Esophagus squamous epithelium (tissue), 5 donors: ENCODE measurements around the gene SH3PXD2A. TPM values are rescaled to one million over a fixed set of nuclear protein-coding genes. Genes with fewer than 3 reads are reported as not detected.

Experiments used
- DNase-seq: peaks from one replicate; lab custom pipeline; 2025; lab: John Stamatoyannopoulos, UW
- H3K27ac ChIP-seq, 4 donors: fragments of 200-600 bp; sonication (generic); one replicate each; pipeline ENCODE4 v1.5.1; 2016 to 2019; ENCODE audit warnings: mild to moderate bottlenecking in 1 of 4
- H3K27me3 ChIP-seq, 4 donors: fragments of 200-600 bp; sonication (generic); 1 replicate in 3 of 4; 2 replicates in 1 of 4; pipeline versions ENCODE4 v1.5.1 to v1.6.0; 2017 to 2021; ENCODE audit warnings: antibody characterized with exemption in 1 of 4
- H3K36me3 ChIP-seq, 3 donors: fragments of 200-600 bp; sonication (generic); one replicate each; pipeline ENCODE4 v1.5.1; 2016 to 2019
- H3K4me1 ChIP-seq, 3 donors: fragments of 200-600 bp; sonication (generic); one replicate each; pipeline ENCODE4 v1.5.1; 2017 to 2019
- H3K4me3 ChIP-seq, 4 donors: fragments of 200-600 bp; sonication (generic); 1 replicate in 3 of 4; 2 replicates in 1 of 4; pipeline ENCODE4 v1.5.1; 2016 to 2019; ENCODE audit warnings: mild to moderate bottlenecking in 2 of 4, moderate library complexity in 1 of 4
- H3K9me3 ChIP-seq, 3 donors: fragments of 200-600 bp; sonication (generic); one replicate each; pipeline ENCODE4 v1.5.1; 2016 to 2019
- POLR2A ChIP-seq, 4 donors: fragments of 450-650 bp; IDR thresholded peaks; one replicate each; pipeline ENCODE4 v1.6.1; 2017; ENCODE audit warnings: antibody characterized with exemption in 4 of 4, mild to moderate bottlenecking in 4 of 4, moderate library complexity in 3 of 4
- WGBS, 2 donors: methylation state at CpG; one replicate each; pipeline ENCODE4 v1.1.5; 2018; 5-methylcytosine and 5-hydroxymethylcytosine counted together
- intact Hi-C: fragments of 100-400 bp; cut with DNase I; formaldehyde crosslinking; loops from one replicate; pipeline ENCODE4 v1.15.0; 2022
- total RNA-seq, 4 donors: library from RNA; depleted of rRNA; stranded (reverse); fragments of >200 nt; gene quantifications; one replicate each; pipeline ENCODE4 v1.1.0, GENCODE V29; 2016
- TF ChIP-seq, protein P1 (sequence below), 6 experiments: fragments of 450-650 bp in 4 of 6; fragments of 200-600 bp in 2 of 6; sonication (generic) in 2 of 6; IDR thresholded peaks; one replicate each; pipeline ENCODE4 v1.5.1; 2016 to 2019; ENCODE audit warnings: antibody characterized with exemption in 6 of 6, mild to moderate bottlenecking in 4 of 6, moderate library complexity in 4 of 6
- donor health status: DM: yes; HTN: yes; CAD: no.

SH3PXD2A gene
- total RNA-seq, 4 donors from 2014 or later, result 25.1 to 57.8 (median 42.7) TPM

DNA sequence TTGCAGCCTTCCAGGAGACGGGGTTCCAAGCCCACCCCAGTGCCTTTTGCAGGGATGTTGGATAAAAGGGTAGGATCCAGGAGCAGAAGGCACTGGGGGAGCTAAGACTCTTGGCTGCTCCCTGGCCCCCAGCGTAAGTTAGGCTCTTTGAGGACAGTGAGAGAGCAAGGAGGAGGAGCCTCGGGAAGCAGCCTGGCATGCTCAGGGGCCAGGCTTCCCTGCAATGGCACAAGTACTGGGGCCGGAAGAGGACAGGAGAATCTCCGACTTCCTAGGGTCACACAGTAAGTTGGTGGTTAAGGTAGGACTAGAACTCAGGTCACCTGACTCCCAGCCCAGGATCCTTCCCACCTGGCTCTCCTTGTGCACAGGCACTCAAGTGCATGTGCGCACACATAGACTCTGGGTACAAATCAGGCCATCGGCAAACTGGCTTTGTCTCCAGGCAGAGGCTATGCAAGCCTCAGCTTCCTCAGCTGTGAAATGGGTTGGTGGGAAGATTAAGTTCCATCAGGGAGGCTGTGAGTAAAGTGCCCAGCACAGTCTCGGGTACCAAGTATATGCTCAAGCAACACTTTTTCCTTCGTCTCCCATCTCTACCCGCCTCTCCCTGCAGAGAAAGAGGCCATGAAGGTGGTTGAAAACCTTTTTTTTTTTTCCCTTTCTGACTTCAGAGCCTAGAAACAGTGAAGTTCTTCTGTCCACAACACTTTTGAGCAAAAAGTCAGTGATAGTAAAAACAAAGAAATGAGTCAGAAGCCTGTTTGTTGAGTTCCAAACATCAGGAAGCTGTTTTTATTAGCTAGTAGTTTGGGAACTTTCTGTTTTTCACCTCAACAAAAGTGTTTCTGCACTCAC lies 282.8 kb downstream of the SH3PXD2A start:
- TF ChIP-seq, protein P1, sequence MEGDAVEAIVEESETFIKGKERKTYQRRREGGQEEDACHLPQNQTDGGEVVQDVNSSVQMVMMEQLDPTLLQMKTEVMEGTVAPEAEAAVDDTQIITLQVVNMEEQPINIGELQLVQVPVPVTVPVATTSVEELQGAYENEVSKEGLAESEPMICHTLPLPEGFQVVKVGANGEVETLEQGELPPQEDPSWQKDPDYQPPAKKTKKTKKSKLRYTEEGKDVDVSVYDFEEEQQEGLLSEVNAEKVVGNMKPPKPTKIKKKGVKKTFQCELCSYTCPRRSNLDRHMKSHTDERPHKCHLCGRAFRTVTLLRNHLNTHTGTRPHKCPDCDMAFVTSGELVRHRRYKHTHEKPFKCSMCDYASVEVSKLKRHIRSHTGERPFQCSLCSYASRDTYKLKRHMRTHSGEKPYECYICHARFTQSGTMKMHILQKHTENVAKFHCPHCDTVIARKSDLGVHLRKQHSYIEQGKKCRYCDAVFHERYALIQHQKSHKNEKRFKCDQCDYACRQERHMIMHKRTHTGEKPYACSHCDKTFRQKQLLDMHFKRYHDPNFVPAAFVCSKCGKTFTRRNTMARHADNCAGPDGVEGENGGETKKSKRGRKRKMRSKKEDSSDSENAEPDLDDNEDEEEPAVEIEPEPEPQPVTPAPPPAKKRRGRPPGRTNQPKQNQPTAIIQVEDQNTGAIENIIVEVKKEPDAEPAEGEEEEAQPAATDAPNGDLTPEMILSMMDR (IDR thresholded peaks at IDR 0.05), result no peak
- TF ChIP-seq POLR2A (IDR thresholded peaks at IDR 0.05), result no peak
- Histone ChIP-seq H3K36me3 (no peaks in the 10 kb centered on the region), H3K27me3 (peaks cover 0 to 14% (median 0%) of the 10 kb centered on the region in 4 donors), H3K4me1 (no peaks in the 10 kb centered on the region), H3K4me3 (no peak overlapping the region), H3K9me3 (no peaks in the 10 kb centered on the region), H3K27ac (no peak overlapping the region)
- intact Hi-C loops, result no loop called here
- WGBS, 2 donors, result 91 to 95% methylated on average over 4 to 5 of the region's 10 CpGs
- no peak for DNase-seq

DNA sequence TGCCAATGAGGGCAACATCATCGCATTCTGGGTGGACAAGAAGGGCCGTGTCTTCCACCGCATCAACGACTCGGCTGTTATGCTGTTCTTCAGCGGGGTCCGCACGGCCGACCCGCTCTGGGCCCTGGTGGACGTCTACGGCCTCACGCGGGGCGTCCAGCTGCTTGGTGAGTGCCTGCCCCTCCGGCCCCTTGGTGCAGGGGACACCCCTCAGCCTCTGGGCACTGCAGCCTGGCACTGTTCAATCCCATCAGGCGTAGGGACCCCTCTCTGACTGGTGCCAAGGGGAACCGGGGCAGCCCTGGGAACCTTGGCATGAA lies 283.8 kb downstream of the SH3PXD2A start:
- WGBS, 2 donors, result 89% methylated on average over 18 of the region's 18 CpGs; no CpG with 5 or more reads in 1 of the 2 donors
- intact Hi-C loops, result no loop called here
- no peak for DNase-seq
- Histone ChIP-seq H3K4me1 (no peaks in the 10 kb centered on the region), H3K9me3 (no peaks in the 10 kb centered on the region), H3K27me3 (peaks cover 0 to 9% (median 0%) of the 10 kb centered on the region in 4 donors), H3K36me3 (no peaks in the 10 kb centered on the region), H3K4me3 (no peak overlapping the region), H3K27ac (no peak overlapping the region)
- no peak for TF ChIP-seq POLR2A (IDR thresholded peaks at IDR 0.05)
- TF ChIP-seq, protein P1 (IDR thresholded peaks at IDR 0.05), result no peak

DNA sequence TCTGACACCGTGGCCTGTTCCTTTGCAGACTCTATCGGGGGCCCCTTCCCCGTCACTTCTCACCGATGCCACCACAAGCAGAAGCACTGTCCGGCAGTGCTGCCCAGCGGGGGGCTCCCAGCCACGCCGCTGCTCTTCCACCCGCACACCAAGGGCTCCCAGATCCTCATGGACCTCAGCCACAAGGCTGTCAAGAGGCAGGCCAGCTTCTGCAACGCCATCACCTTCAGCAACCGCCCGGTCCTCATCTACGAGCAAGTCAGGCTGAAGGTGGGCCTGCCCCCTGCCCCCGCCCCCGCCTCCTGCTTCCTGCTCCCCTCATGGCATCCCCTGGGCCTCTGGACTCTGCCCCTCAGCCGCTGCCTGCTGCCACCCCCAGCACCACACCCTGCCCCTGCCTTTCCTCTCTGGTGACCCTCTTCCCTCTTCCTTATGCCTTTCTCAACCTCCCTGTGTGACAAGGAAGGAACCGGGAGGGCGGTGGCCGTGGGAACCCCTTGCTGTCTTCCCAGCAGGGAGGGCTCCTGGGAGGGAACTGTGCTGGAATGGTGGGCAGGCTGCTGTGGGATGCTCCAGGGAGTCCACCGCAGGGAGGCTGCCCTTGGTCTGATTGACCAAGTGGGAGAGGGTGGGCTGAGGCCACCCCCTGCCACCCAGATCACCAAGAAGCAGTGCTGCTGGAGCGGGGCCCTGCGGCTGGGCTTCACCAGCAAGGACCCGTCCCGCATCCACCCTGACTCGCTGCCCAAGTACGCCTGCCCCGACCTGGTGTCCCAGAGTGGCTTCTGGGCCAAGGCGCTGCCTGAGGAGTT lies 284.3 kb downstream of the SH3PXD2A start:
- WGBS, 2 donors, result 85 to 94% methylated on average over 11 of the region's 28 CpGs
- Histone ChIP-seq H3K4me1 (no peaks in the 10 kb centered on the region), H3K27me3 (peaks cover 0 to 6% (median 0%) of the 10 kb centered on the region in 4 donors), H3K9me3 (no peaks in the 10 kb centered on the region), H3K36me3 (no peaks in the 10 kb centered on the region), H3K4me3 (no peak overlapping the region), H3K27ac (no peak overlapping the region)
- TF ChIP-seq, protein P1 (IDR thresholded peaks at IDR 0.05), result no peak
- no peak for TF ChIP-seq POLR2A (IDR thresholded peaks at IDR 0.05)
- intact Hi-C loops, result no loop called here
- no peak for DNase-seq

DNA sequence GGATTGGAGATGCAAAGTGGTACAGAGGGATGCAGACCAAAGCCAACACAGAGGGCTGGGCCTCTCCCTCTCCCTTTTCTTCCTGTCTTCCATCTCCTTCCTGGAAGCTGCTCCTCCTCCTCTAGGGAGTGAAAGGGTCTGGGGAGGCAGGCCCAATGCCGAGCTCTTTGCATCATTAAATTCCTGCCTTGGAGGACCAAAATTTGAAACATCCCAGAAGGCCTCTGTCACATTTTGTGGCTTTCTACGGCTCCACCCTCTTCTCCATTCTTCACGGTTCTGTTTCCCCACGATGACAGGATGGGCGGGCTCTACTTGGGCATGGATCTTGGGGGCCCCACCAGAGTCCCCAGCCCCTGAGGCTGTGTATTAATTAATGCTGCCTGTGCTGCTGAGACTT lies 285.5 kb downstream of the SH3PXD2A start:
- Histone ChIP-seq H3K9me3 (no peaks in the 10 kb centered on the region), H3K27ac (no peak overlapping the region), H3K4me3 (no peak overlapping the region), H3K4me1 (no peaks in the 10 kb centered on the region), H3K36me3 (no peaks in the 10 kb centered on the region), H3K27me3 (peaks cover 0 to 6% (median 0%) of the 10 kb centered on the region in 4 donors)
- WGBS, 2 donors, result 39 to 63% methylated on average over 4 to 5 of the region's 5 CpGs
- intact Hi-C loops, result no loop called here
- TF ChIP-seq, protein P1 (IDR thresholded peaks at IDR 0.05), result no peak
- no peak for TF ChIP-seq POLR2A (IDR thresholded peaks at IDR 0.05)
- DNase-seq, result no peak

DNA sequence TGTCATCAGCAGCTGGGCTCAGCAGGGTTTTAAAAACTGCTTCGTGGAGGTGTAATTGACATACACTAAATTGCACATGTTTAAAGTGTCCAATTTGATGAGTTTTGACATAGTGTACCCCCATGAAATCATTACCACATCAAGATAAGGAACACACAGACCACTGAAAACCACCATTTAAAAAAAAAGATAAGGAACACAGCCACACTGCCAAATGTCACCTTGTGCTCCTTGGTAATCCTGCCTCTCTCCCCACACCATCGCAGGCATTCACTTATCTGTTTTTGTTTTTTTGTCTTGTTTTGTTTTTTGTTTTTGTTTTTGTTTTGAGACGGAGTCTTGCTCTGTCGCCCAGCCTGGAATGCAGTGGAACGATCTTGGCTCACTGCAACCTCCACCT lies 286.9 kb downstream of the SH3PXD2A start:
- WGBS, 2 donors, result 87 to 96% methylated on average over 5 of the region's 5 CpGs
- peaks cover 0 to 12% (median 0%) of the 10 kb centered on the region in 4 donors for H3K27me3 ChIP-seq
- no peak overlapping the region for H3K27ac ChIP-seq
- intact Hi-C loops, result no loop called here
- TF ChIP-seq, protein P1 (IDR thresholded peaks at IDR 0.05), result no peak
- DNase-seq, result no peak
- H3K4me3 ChIP-seq, result no peak overlapping the region
- no peaks in the 10 kb centered on the region for H3K4me1 ChIP-seq
- no peaks in the 10 kb centered on the region for H3K9me3 ChIP-seq
- no peaks in the 10 kb centered on the region for H3K36me3 ChIP-seq
